GM18505 (cell line): ENCODE results near the gene STON2.

Experiments used
- ATAC-seq: cut with Tn5 transposase; IDR thresholded peaks from one replicate; pipeline ENCODE4 v1.9.1; 2021; ENCODE audit not compliant: unreplicated experiment
- POLR2A ChIP-seq: IDR thresholded peaks from 4 replicates; pipeline ENCODE4 v1.6.1; 2011; ENCODE audit warnings: borderline replicate concordance; ENCODE audit not compliant: insufficient read depth, insufficient read length; ENCODE audit errors: extremely low read depth

The STON2 gene

GRCh38 chr14:81319946-81320345 is 80.2 kb downstream of the STON2 start:
- no peak for TF ChIP-seq POLR2A
- ATAC-seq: no peak

DNA sequence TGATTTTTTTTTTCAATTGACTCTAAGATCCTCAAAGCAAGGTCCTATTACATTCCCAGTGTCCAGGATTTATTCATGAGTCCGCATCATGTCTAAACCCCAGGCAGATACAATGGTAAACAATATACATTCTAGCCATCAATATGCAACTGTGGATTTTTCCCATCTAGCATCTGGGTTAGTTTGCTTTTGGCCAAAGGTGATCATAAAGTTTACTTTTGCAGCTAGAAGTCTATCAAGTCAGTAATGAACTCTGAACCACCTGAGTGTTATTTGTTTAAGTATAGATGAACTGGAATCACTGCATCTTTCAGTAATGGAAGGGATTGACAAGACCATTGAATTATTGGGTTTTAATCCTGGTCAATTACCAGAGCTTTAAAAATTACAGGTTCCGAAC is 80.8 kb downstream of the STON2 start:
- no peak for TF ChIP-seq POLR2A
- ATAC-seq: no peak

DNA sequence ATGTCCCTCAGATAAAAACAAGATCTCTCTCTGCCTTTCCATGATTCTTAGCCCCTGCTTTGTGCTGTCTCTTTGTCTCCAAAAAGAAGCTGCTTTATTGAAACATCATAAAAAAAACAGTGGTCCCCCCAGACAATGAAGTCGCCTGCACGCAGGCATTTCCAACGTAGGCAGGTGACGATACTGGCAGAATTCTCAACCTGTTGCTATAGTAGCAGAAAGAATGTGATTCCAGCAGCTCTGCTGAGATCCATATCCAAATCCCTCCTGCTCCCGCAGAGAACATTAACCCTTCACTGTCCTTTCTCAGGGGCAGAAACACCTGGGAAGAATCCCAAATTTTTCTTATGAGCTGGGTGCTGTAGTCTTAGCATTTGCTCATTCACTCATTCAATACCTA is 84.8 kb downstream of the STON2 start:
- no peak for TF ChIP-seq POLR2A
- no peak for ATAC-seq

- no peak for ATAC-seq
- no peak for TF ChIP-seq POLR2A
These were observed 85.5 kb downstream of the STON2 start for GRCh38 chr14:81314443-81315175.

- no peak for ATAC-seq
- TF ChIP-seq POLR2A: no peak
These were observed 86.2 kb downstream of the STON2 start for GRCh38 chr14:81313775-81314429.

DNA sequence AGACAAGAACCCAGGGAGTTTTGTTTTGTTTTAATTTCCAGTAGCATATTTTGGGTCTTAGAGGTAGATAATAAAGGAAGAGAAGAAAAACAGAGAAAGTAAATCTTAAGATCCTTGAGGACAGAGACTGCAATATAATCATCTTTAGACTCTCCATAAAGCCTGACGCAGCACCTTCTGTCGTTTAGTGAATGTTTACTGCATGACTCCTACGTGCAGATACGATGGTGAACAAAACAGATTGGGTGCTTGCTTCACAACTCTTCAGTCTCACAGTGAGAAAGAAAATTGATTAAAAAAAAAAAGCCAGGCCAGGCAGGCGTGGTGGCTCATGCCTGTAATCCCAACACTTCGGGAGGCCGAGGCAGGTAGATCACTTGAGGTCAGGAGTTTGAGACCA is 86.9 kb downstream of the STON2 start:
- no peak for TF ChIP-seq POLR2A

GRCh38 chr14:81312289-81312876 is 87.7 kb downstream of the STON2 start:
- no peak for ATAC-seq
- TF ChIP-seq POLR2A: no peak

More for the DNA sequence above, 86.9 kb downstream of the STON2 start:
- ATAC-seq: no peak

- no peak for ATAC-seq
- no peak for TF ChIP-seq POLR2A
These were observed 88.3 kb downstream of the STON2 start for GRCh38 chr14:81311778-81312177.

- no peak for TF ChIP-seq POLR2A
- no peak for ATAC-seq
These were observed 89.0 kb downstream of the STON2 start for GRCh38 chr14:81311141-81311540.

GRCh38 chr14:81310606-81311005 is 89.5 kb downstream of the STON2 start:
- ATAC-seq: no peak
- no peak for TF ChIP-seq POLR2A

DNA sequence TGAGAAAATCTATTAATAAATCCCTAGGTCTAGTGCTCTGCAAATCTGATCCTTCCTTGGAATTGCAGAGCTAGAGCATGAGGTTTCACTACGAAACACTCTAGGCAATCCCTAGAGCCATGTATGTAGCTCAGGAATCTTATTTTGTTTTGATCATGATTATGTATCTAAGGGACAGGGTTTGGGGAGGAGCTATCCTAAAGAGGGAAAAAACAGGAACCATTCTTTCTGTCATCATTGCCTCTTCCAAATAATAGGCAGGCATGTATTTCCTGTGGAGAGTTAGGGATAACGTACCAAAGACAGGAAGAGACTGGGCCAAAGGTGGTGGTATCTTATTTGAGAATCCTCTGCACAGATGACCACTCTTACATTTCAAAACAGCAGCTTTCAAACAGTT is 90.6 kb downstream of the STON2 start:
- no peak for ATAC-seq
- no peak for TF ChIP-seq POLR2A

GRCh38 chr14:81305743-81306142 is 94.4 kb downstream of the STON2 start:
- no peak for ATAC-seq
- no peak for TF ChIP-seq POLR2A

DNA sequence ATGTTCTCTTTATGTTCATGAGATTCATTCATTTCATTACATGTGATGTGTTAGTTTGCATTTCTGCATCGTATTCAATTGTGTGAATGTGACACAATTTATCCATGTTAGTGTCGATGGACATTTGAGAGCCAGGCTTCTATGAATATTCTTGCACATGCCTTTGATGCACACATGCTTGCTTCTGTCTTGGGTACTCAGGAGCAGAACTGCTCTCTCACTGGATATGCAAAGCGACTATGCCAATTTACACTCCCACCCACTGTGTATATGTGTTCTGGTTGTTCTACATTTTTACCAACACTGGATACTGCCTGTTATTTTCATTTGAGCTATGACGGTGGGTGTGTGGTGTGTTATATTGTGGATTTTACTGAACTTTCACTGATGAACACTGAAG is 95.1 kb downstream of the STON2 start:
- TF ChIP-seq POLR2A: no peak
- no peak for ATAC-seq

DNA sequence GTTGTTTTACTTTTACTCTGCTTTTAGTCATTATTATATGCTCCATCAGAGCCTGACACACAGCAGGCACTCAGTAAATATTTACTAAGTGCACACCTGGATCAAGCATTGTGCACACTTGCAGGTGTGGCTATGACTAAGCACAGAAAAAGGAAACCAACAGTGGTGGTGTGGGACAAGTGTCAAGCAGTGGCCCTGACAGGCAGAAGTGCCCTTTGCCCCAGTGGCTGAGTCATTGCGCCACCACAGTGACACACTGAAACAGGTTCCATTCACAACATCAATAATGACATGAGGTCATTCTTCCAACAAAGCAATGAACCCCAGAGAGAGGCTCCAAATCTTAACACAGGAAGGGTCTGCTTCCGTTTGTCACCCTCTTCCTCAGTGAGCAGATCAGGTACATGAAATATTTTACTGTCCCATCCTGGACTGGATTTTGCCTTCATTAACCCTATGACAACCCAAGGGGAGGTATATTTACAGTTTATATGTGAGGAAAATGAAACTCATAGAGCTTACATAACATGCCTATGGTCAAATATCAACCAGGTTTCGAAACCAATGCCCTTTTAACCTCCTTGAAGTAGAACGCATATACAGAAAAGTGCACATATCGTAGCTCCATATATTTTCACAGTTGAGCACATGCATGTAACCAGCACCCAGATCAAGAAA is 96.7 kb downstream of the STON2 start:
- ATAC-seq: peak; percentile 99
- no peak for TF ChIP-seq POLR2A

- TF ChIP-seq POLR2A: no peak
- no peak for ATAC-seq
These were observed 97.5 kb downstream of the STON2 start for GRCh38 chr14:81302638-81303037.

DNA sequence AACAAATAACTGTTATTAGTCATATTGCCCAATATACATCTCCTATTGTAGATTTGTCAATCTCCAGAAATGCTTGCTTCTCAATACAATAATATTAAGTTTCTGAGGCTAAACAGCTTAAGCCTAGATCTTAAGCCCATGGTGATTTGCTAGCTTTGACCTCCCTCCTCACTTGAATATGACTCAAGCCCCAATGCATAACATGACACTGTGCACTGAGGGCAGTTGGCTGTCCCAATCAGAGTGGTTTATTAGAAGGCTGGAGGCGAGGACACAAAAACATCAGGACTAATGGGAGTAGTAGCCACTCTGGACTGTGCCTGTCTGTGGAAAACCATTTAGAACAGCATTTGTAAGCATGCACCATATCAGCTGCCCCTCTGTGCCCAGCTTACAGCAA is 98.3 kb downstream of the STON2 start:
- no peak for TF ChIP-seq POLR2A
- ATAC-seq: no peak
